ENCODE results near the gene OR7G3.
A peak's percentile ranks its signal among the peaks of the same experiment; 100 is the strongest.

The OR7G3 gene

GRCh38 chr19:9139609-9140158, 12.9 kb upstream of the OR7G3 start:
- Histone ChIP-seq H3K23ac (ENCODE audit: low read length in 2 of 2) (no peak overlapping the region), H4K91ac (ENCODE audit: low read length) (no peak overlapping the region), H3K4me3 (ENCODE audit: insufficient read depth in 1 of 2, low read depth in 1 of 2, low read length in 2 of 2) (peak overlapping the region; percentile 63 to 99), H3K4me2 (ENCODE audit: low read length, poor library complexity, severe bottlenecking) (peak overlapping the region; percentile 82), H2AFZ (ENCODE audit: low read depth, low read length) (peak overlapping the region; percentile 98), H2BK5ac (ENCODE audit: low read depth, low read length, poor library complexity, severe bottlenecking) (no peak overlapping the region), H3K18ac (ENCODE audit: low read depth in 1 of 2, low read length in 2 of 2) (peak overlapping the region; percentile 50 to 67), H4K8ac (ENCODE audit: low read length) (peak overlapping the region; percentile 93), H3K14ac (ENCODE audit: low read length in 2 of 2) (no peak overlapping the region), H3K9ac (ENCODE audit: low read length) (peak overlapping the region; percentile 99), H3K4ac (ENCODE audit: low read depth in 1 of 2, low read length in 2 of 2) (no peak overlapping the region), H3K79me1 (replicated peaks; ENCODE audit: low read length, poor library complexity, severe bottlenecking) (no peaks in the 10 kb centered on the region), H3K36me3 (ENCODE audit: control insufficient read depth in 1 of 2, insufficient read depth in 2 of 2, low read depth in 1 of 2, low read length in 2 of 2) (no peaks in the 10 kb centered on the region), H3K27me3 (ENCODE audit: control insufficient read depth in 1 of 2, insufficient read depth in 1 of 2, low read length in 2 of 2) (no peaks in the 10 kb centered on the region), H3K4me1 (ENCODE audit: control insufficient read depth, insufficient read depth, low read depth, low read length) (peaks cover 2% of the 10 kb centered on the region), H3K9me3 (ENCODE audit: control insufficient read depth, low read length) (peaks cover 15% of the 10 kb centered on the region), H2BK120ac (ENCODE audit: low read depth, low read length) (no peak overlapping the region), H3K27ac (ENCODE audit: low read length, poor library complexity, severe bottlenecking) (no peak overlapping the region), H2BK12ac (ENCODE audit: low read length in 2 of 2) (no peak overlapping the region), H2BK15ac (ENCODE audit: low read depth, poor library complexity, severe bottlenecking) (no peak overlapping the region), H2AK5ac (ENCODE audit: low read length, severe bottlenecking) (no peak overlapping the region)
- 34% methylated on average over 7 of the region's 8 CpGs for WGBS
- no peak for DNase-seq

DNA sequence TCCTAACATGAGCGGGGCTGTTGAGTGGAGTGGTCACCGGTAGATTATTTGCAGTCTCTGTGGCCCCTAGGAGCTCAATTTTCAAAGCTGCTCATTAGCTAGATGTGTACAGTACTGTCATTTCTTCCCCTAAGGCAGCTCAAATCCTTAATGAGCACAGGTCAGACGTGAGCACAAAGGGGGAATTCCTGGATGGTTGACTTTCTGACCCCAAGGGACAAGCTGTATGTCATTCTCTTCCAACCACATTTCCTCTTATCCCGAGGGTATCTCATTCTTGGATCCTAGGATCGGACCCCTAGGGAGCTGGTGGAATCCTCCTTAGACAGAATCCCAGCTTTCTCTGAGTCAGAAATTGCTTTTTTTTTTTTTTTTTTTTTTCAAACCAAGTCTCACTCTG, 5.7 kb upstream of the OR7G3 start:
- no peak overlapping the region for H3K14ac ChIP-seq (ENCODE audit: low read length in 2 of 2)
- no peaks in the 10 kb centered on the region for H3K36me3 ChIP-seq (ENCODE audit: control insufficient read depth in 1 of 2, insufficient read depth in 2 of 2, low read depth in 1 of 2, low read length in 2 of 2)
- H3K4ac ChIP-seq (ENCODE audit: low read depth in 1 of 2, low read length in 2 of 2), result no peak overlapping the region
- H3K4me1 ChIP-seq (ENCODE audit: control insufficient read depth, insufficient read depth, low read depth, low read length), result no peaks in the 10 kb centered on the region
- no peak overlapping the region for H2AK5ac ChIP-seq (ENCODE audit: low read length, severe bottlenecking)
- 60% methylated on average over 5 of the region's 5 CpGs for WGBS
- H2BK12ac ChIP-seq (ENCODE audit: low read length in 2 of 2), result no peak overlapping the region
- H2AFZ ChIP-seq (ENCODE audit: low read depth, low read length), result no peak overlapping the region
- H2BK120ac ChIP-seq (ENCODE audit: low read depth, low read length), result no peak overlapping the region
- H4K91ac ChIP-seq (ENCODE audit: low read length), result no peak overlapping the region
- no peak overlapping the region for H3K18ac ChIP-seq (ENCODE audit: low read depth in 1 of 2, low read length in 2 of 2)
- no peak overlapping the region for H3K9ac ChIP-seq (ENCODE audit: low read length)
- H3K27me3 ChIP-seq (ENCODE audit: control insufficient read depth in 1 of 2, insufficient read depth in 1 of 2, low read length in 2 of 2), result peaks cover 0 to 4% of the 10 kb centered on the region in 2 experiments
- DNase-seq, result no peak
- H3K9me3 ChIP-seq (ENCODE audit: control insufficient read depth, low read length), result no peaks in the 10 kb centered on the region
- H3K23ac ChIP-seq (ENCODE audit: low read length in 2 of 2), result no peak overlapping the region
- no peak overlapping the region for H2BK5ac ChIP-seq (ENCODE audit: low read depth, low read length, poor library complexity, severe bottlenecking)
- H3K4me2 ChIP-seq (ENCODE audit: low read length, poor library complexity, severe bottlenecking), result no peak overlapping the region
- H2BK15ac ChIP-seq (ENCODE audit: low read depth, poor library complexity, severe bottlenecking), result no peak overlapping the region
- H3K4me3 ChIP-seq (ENCODE audit: insufficient read depth in 1 of 2, low read depth in 1 of 2, low read length in 2 of 2), result no peak overlapping the region
- no peaks in the 10 kb centered on the region for H3K79me1 ChIP-seq (replicated peaks; ENCODE audit: low read length, poor library complexity, severe bottlenecking)
- H3K27ac ChIP-seq (ENCODE audit: low read length, poor library complexity, severe bottlenecking), result no peak overlapping the region
- no peak overlapping the region for H4K8ac ChIP-seq (ENCODE audit: low read length)

GRCh38 chr19:9130965-9131364, 4.2 kb upstream of the OR7G3 start:
- Histone ChIP-seq H3K9me3 (ENCODE audit: control insufficient read depth, low read length) (no peaks in the 10 kb centered on the region), H2AFZ (ENCODE audit: low read depth, low read length) (no peak overlapping the region), H4K91ac (ENCODE audit: low read length) (no peak overlapping the region), H3K27ac (ENCODE audit: low read length, poor library complexity, severe bottlenecking) (no peak overlapping the region), H3K9ac (ENCODE audit: low read length) (no peak overlapping the region), H3K36me3 (ENCODE audit: control insufficient read depth in 1 of 2, insufficient read depth in 2 of 2, low read depth in 1 of 2, low read length in 2 of 2) (no peaks in the 10 kb centered on the region), H3K18ac (ENCODE audit: low read depth in 1 of 2, low read length in 2 of 2) (no peak overlapping the region), H3K27me3 (ENCODE audit: control insufficient read depth in 1 of 2, insufficient read depth in 1 of 2, low read length in 2 of 2) (peaks cover 0 to 4% of the 10 kb centered on the region in 2 experiments), H3K79me1 (replicated peaks; ENCODE audit: low read length, poor library complexity, severe bottlenecking) (no peaks in the 10 kb centered on the region), H3K4me3 (ENCODE audit: insufficient read depth in 1 of 2, low read depth in 1 of 2, low read length in 2 of 2) (no peak overlapping the region), H3K23ac (ENCODE audit: low read length in 2 of 2) (no peak overlapping the region), H3K4me1 (ENCODE audit: control insufficient read depth, insufficient read depth, low read depth, low read length) (no peaks in the 10 kb centered on the region), H4K8ac (ENCODE audit: low read length) (no peak overlapping the region), H2BK5ac (ENCODE audit: low read depth, low read length, poor library complexity, severe bottlenecking) (no peak overlapping the region), H2BK120ac (ENCODE audit: low read depth, low read length) (no peak overlapping the region), H3K14ac (ENCODE audit: low read length in 2 of 2) (no peak overlapping the region), H2BK15ac (ENCODE audit: low read depth, poor library complexity, severe bottlenecking) (no peak overlapping the region), H2AK5ac (ENCODE audit: low read length, severe bottlenecking) (no peak overlapping the region), H3K4ac (ENCODE audit: low read depth in 1 of 2, low read length in 2 of 2) (no peak overlapping the region), H3K4me2 (ENCODE audit: low read length, poor library complexity, severe bottlenecking) (no peak overlapping the region), H2BK12ac (ENCODE audit: low read length in 2 of 2) (no peak overlapping the region)
- peak; percentile 1 for DNase-seq
- WGBS, result 74% methylated on average over 1 of the region's 1 CpG

DNA sequence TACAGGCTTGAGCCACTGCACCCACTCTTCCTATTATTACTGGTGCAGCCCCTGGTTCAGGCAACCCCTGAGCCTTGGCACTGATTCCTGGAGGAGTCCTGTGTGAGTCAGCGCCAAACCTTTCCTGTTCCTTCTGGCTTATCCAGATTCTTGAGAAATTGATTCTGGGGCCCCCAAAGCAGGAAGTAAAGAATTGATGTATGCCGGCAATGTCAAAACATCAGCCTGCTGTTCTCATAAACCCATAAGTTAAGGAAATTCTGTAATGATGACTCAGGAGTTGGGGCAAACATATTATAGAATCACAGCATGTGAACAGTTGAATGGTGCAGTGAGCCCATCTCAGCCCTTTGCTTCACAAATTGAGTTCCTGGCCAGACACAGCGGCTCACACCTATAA, 1.4 kb upstream of the OR7G3 start:
- DNase-seq, result peak; percentile 14
- H3K14ac ChIP-seq (ENCODE audit: low read length in 2 of 2), result no peak overlapping the region
- no peak overlapping the region for H4K8ac ChIP-seq (ENCODE audit: low read length)
- no peaks in the 10 kb centered on the region for H3K9me3 ChIP-seq (ENCODE audit: control insufficient read depth, low read length)
- H4K91ac ChIP-seq (ENCODE audit: low read length), result no peak overlapping the region
- no peak overlapping the region for H3K23ac ChIP-seq (ENCODE audit: low read length in 2 of 2)
- 80% methylated on average over 3 of the region's 3 CpGs for WGBS
- no peak overlapping the region for H3K4me3 ChIP-seq (ENCODE audit: insufficient read depth in 1 of 2, low read depth in 1 of 2, low read length in 2 of 2)
- no peak overlapping the region for H3K27ac ChIP-seq (ENCODE audit: low read length, poor library complexity, severe bottlenecking)
- H3K36me3 ChIP-seq (ENCODE audit: control insufficient read depth in 1 of 2, insufficient read depth in 2 of 2, low read depth in 1 of 2, low read length in 2 of 2), result no peaks in the 10 kb centered on the region
- H2AFZ ChIP-seq (ENCODE audit: low read depth, low read length), result no peak overlapping the region
- no peak overlapping the region for H2BK5ac ChIP-seq (ENCODE audit: low read depth, low read length, poor library complexity, severe bottlenecking)
- no peak overlapping the region for H3K18ac ChIP-seq (ENCODE audit: low read depth in 1 of 2, low read length in 2 of 2)
- H3K27me3 ChIP-seq (ENCODE audit: control insufficient read depth in 1 of 2, insufficient read depth in 1 of 2, low read length in 2 of 2), result peaks cover 0 to 3% of the 10 kb centered on the region in 2 experiments
- no peaks in the 10 kb centered on the region for H3K79me1 ChIP-seq (replicated peaks; ENCODE audit: low read length, poor library complexity, severe bottlenecking)
- no peak overlapping the region for H3K9ac ChIP-seq (ENCODE audit: low read length)
- no peak overlapping the region for H3K4me2 ChIP-seq (ENCODE audit: low read length, poor library complexity, severe bottlenecking)
- H2AK5ac ChIP-seq (ENCODE audit: low read length, severe bottlenecking), result no peak overlapping the region
- no peak overlapping the region for H2BK15ac ChIP-seq (ENCODE audit: low read depth, poor library complexity, severe bottlenecking)
- no peaks in the 10 kb centered on the region for H3K4me1 ChIP-seq (ENCODE audit: control insufficient read depth, insufficient read depth, low read depth, low read length)
- H2BK120ac ChIP-seq (ENCODE audit: low read depth, low read length), result no peak overlapping the region
- no peak overlapping the region for H3K4ac ChIP-seq (ENCODE audit: low read depth in 1 of 2, low read length in 2 of 2)
- H2BK12ac ChIP-seq (ENCODE audit: low read length in 2 of 2), result no peak overlapping the region

Data from mesenchymal stem cell (in vitro differentiated cells and primary cell).